Astrocyte (in vitro differentiated cells and primary cell): ENCODE measurements around the gene SNX15. TPM values are rescaled to one million over a fixed set of nuclear protein-coding genes. Genes with fewer than 3 reads are reported as not detected.

ENCODE experiments used
- DNase-seq: peaks from one replicate; pipeline ENCODE4 v3.0.0-alpha.2; 2010; ENCODE audit warnings: low read depth
- FAIRE-seq: peaks from 2 replicates; lab custom pipeline; 2011; peaks lifted over from hg19 to GRCh38; lab: Jason Lieb, UNC
- H2AFZ ChIP-seq: 2 replicates; pipeline ENCODE4 v1.6.0; 2012; ENCODE audit warnings: low read depth, low read length, inconsistent platforms
- H3K27ac ChIP-seq: 2 replicates; pipeline ENCODE4 v1.5.1; 2011; ENCODE audit warnings: low read depth, low read length, inconsistent platforms
- H3K27me3 ChIP-seq: 2 replicates; pipeline ENCODE4 v1.6.0; 2011; ENCODE audit warnings: low read length, inconsistent platforms; ENCODE audit not compliant: insufficient read depth
- H3K36me3 ChIP-seq: 2 replicates; pipeline ENCODE4 v1.5.1; 2011; ENCODE audit warnings: low read length, inconsistent platforms; ENCODE audit not compliant: insufficient read depth
- H3K4me1 ChIP-seq: 2 replicates; pipeline ENCODE4 v1.5.1; 2011; ENCODE audit warnings: low read length, inconsistent platforms; ENCODE audit not compliant: insufficient read depth
- H3K4me2 ChIP-seq: 2 replicates; pipeline ENCODE4 v1.6.0; 2012; ENCODE audit warnings: low read length, inconsistent platforms
- H3K4me3 ChIP-seq: 2 replicates; pipeline ENCODE4 v1.5.1; 2011; ENCODE audit warnings: low read depth, mild to moderate bottlenecking, low read length, inconsistent platforms; ENCODE audit not compliant: insufficient read depth
- H3K79me2 ChIP-seq: 2 replicates; pipeline ENCODE4 v1.6.0; 2012; ENCODE audit warnings: mild to moderate bottlenecking, low read length, inconsistent platforms; ENCODE audit not compliant: insufficient read depth
- H3K9ac ChIP-seq: 2 replicates; pipeline ENCODE4 v1.6.0; 2012; ENCODE audit warnings: mild to moderate bottlenecking, low read length, inconsistent platforms
- H3K9me3 ChIP-seq: 2 replicates; pipeline ENCODE4 v1.5.1; 2012; ENCODE audit warnings: low read depth, mild to moderate bottlenecking, low read length, inconsistent platforms; ENCODE audit not compliant: insufficient read depth
- H4K20me1 ChIP-seq: 2 replicates; pipeline ENCODE4 v1.6.0; 2012; ENCODE audit warnings: low read length, inconsistent platforms; ENCODE audit not compliant: insufficient read depth
- H3K27ac Mint-ChIP-seq: one replicate; pipeline ENCODE4 v1.8.0; 2021; ENCODE audit warnings: mild to moderate bottlenecking, mixed read lengths; ENCODE audit not compliant: unreplicated experiment
- H3K27me3 Mint-ChIP-seq: one replicate; pipeline ENCODE4 v1.8.0; 2021; ENCODE audit warnings: low read depth, mixed read lengths; ENCODE audit not compliant: unreplicated experiment
- H3K36me3 Mint-ChIP-seq: one replicate; pipeline ENCODE4 v1.8.0; 2021; ENCODE audit warnings: low read depth, mixed read lengths; ENCODE audit not compliant: unreplicated experiment
- H3K4me1 Mint-ChIP-seq: one replicate; pipeline ENCODE4 v1.8.0; 2021; ENCODE audit warnings: low read depth, mixed read lengths; ENCODE audit not compliant: unreplicated experiment
- H3K4me3 Mint-ChIP-seq: one replicate; pipeline ENCODE4 v1.8.0; 2021; ENCODE audit warnings: mild to moderate bottlenecking, moderate library complexity, mixed read lengths; ENCODE audit not compliant: unreplicated experiment
- H3K9me3 Mint-ChIP-seq: one replicate; pipeline ENCODE4 v1.8.0; 2021; ENCODE audit warnings: mild to moderate bottlenecking, mixed read lengths; ENCODE audit not compliant: unreplicated experiment
- CTCF ChIP-seq: IDR thresholded peaks from 2 replicates; pipeline ENCODE4 v1.5.1; 2011; ENCODE audit warnings: low read depth, mild to moderate bottlenecking, inconsistent platforms, low read length, moderate library complexity; ENCODE audit not compliant: insufficient read depth
- EZH2 ChIP-seq: IDR thresholded peaks from 2 replicates; pipeline ENCODE4 v1.6.1; 2012; ENCODE audit warnings: mild to moderate bottlenecking, low read length, inconsistent platforms; ENCODE audit not compliant: insufficient read depth
- total RNA-seq: library from RNA; stranded (reverse); gene quantifications from 2 replicates; pipeline ENCODE4 v1.2.1, GENCODE V29; 2021

Gene SNX15
- total RNA-seq, 1 donor from 2014 or later: 18.5 TPM

- TF ChIP-seq EZH2 (no peak), CTCF (no peak)
- H3K4me1 Mint-ChIP-seq: peaks cover 2% of the 10 kb centered on the region
- no peak overlapping the region for H3K4me3 Mint-ChIP-seq
- Histone ChIP-seq H3K36me3 (no peaks in the 10 kb centered on the region), H3K4me1 (no peaks in the 10 kb centered on the region), H3K79me2 (peaks cover 12% of the 10 kb centered on the region), H3K9me3 (no peaks in the 10 kb centered on the region), H3K9ac (no peak overlapping the region), H3K4me2 (no peak overlapping the region), H3K27ac (no peak overlapping the region), H4K20me1 (peaks cover 16% of the 10 kb centered on the region), H3K4me3 (no peak overlapping the region), H3K27me3 (no peaks in the 10 kb centered on the region), H2AFZ (no peak overlapping the region)
- no peaks in the 10 kb centered on the region for H3K9me3 Mint-ChIP-seq
- no peak overlapping the region for H3K27ac Mint-ChIP-seq
- FAIRE-seq: no peak
- H3K36me3 Mint-ChIP-seq: peaks cover 13% of the 10 kb centered on the region
- no peak for DNase-seq
- peaks cover 2% of the 10 kb centered on the region for H3K27me3 Mint-ChIP-seq
Measured at GRCh38 chr11:65045728-65046127, 18.5 kb downstream of the SNX15 start.

- Histone ChIP-seq H3K9me3 (no peaks in the 10 kb centered on the region), H3K9ac (peak overlapping the region; percentile 46), H3K4me1 (no peaks in the 10 kb centered on the region), H3K4me3 (peak overlapping the region; percentile 44), H3K27me3 (no peaks in the 10 kb centered on the region), H3K79me2 (peaks cover 2% of the 10 kb centered on the region), H3K27ac (no peak overlapping the region), H4K20me1 (peaks cover 16% of the 10 kb centered on the region), H2AFZ (peak overlapping the region; percentile 52), H3K36me3 (no peaks in the 10 kb centered on the region), H3K4me2 (peak overlapping the region; percentile 74)
- H3K36me3 Mint-ChIP-seq: peaks cover 13% of the 10 kb centered on the region
- DNase-seq (no peak), FAIRE-seq (no peak)
- no peak overlapping the region for H3K4me3 Mint-ChIP-seq
- H3K9me3 Mint-ChIP-seq: no peaks in the 10 kb centered on the region
- H3K27me3 Mint-ChIP-seq: peaks cover 13% of the 10 kb centered on the region
- TF ChIP-seq CTCF (no peak), EZH2 (no peak)
- H3K27ac Mint-ChIP-seq: no peak overlapping the region
- peaks cover 2% of the 10 kb centered on the region for H3K4me1 Mint-ChIP-seq
Measured at GRCh38 chr11:65047581-65048422, 20.6 kb downstream of the SNX15 start.

GRCh38 chr11:65051398-65051858 lies 24.2 kb downstream of the SNX15 start:
- Histone ChIP-seq H3K27me3 (peaks cover 3% of the 10 kb centered on the region), H2AFZ (no peak overlapping the region), H3K79me2 (no peaks in the 10 kb centered on the region), H3K9me3 (no peaks in the 10 kb centered on the region), H4K20me1 (no peaks in the 10 kb centered on the region), H3K4me3 (no peak overlapping the region), H3K4me2 (no peak overlapping the region), H3K4me1 (no peaks in the 10 kb centered on the region), H3K36me3 (no peaks in the 10 kb centered on the region), H3K9ac (no peak overlapping the region), H3K27ac (no peak overlapping the region)
- peaks cover 6% of the 10 kb centered on the region for H3K36me3 Mint-ChIP-seq
- DNase-seq: no peak
- H3K4me3 Mint-ChIP-seq: no peak overlapping the region
- no peak for FAIRE-seq
- H3K27ac Mint-ChIP-seq: no peak overlapping the region
- no peak for TF ChIP-seq EZH2
- no peak for TF ChIP-seq CTCF
- no peaks in the 10 kb centered on the region for H3K4me1 Mint-ChIP-seq
- H3K9me3 Mint-ChIP-seq: no peaks in the 10 kb centered on the region
- peaks cover 31% of the 10 kb centered on the region for H3K27me3 Mint-ChIP-seq
